ENCODE results near the gene BTBD9.

The BTBD9 gene

GRCh38 chr6:38503960-38504682 is 135.6 kb downstream of the BTBD9 start:
- no peak for DNase-seq

- peak; percentile 73 for DNase-seq
Measured at GRCh38 chr6:38503032-38503773, 136.5 kb downstream of the BTBD9 start.

GRCh38 chr6:38502423-38502822 is 137.3 kb downstream of the BTBD9 start:
- no peak for DNase-seq

DNA sequence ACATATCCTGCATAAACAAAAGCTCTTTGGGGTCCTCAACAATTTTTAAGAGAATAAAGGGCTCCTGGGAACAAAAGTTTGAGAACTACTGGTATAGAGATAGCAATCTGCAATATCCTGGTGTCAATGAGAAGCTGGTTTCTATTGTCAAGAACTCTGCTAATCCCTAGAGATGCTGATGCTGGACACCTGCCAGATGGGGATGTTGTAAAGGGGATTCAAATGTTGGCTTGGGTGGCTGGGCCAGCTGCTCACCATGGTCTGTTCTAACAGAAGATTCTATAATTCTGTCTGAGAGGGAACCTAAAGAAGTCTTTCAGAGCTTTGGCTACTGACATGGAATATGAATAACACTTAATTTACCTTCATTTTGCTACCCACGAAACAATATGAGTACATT is 137.8 kb downstream of the BTBD9 start:
- DNase-seq, result peak; percentile 39

- DNase-seq, result no peak
Measured at GRCh38 chr6:38499529-38500096, 140.1 kb downstream of the BTBD9 start.

DNA sequence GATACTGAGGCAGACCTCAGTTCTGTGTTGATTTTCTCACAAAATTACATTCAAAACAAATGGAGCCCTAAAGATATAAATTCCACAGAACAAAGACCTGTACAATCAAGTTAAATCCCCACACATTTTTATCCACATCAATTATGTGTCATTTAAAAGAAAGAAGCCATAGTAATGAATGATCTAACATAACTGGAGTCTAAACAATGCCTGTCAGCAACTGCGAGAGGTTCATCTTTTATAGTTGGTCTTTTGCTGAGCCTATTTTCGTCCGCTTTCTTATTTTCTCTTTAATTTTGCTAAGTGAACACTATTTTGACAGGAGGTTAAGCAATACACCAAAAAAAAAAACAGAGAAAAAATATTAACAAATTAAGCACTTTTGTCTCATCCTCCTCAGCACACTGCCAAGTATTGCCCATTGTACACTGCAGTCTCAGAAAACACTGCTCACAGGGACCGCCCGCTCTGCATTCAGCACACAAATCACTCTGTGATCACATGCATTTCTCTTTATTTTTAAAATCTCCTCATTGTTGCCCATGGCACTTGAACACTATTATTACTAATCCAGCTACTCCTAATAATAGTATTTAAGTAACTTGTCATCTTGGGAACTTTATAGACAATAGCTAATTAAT is 140.8 kb downstream of the BTBD9 start:
- DNase-seq, result no peak

- DNase-seq, result no peak
Measured at GRCh38 chr6:38498085-38498484, 141.6 kb downstream of the BTBD9 start.

- no peak for DNase-seq
Measured at GRCh38 chr6:38497546-38497945, 142.2 kb downstream of the BTBD9 start.

DNA sequence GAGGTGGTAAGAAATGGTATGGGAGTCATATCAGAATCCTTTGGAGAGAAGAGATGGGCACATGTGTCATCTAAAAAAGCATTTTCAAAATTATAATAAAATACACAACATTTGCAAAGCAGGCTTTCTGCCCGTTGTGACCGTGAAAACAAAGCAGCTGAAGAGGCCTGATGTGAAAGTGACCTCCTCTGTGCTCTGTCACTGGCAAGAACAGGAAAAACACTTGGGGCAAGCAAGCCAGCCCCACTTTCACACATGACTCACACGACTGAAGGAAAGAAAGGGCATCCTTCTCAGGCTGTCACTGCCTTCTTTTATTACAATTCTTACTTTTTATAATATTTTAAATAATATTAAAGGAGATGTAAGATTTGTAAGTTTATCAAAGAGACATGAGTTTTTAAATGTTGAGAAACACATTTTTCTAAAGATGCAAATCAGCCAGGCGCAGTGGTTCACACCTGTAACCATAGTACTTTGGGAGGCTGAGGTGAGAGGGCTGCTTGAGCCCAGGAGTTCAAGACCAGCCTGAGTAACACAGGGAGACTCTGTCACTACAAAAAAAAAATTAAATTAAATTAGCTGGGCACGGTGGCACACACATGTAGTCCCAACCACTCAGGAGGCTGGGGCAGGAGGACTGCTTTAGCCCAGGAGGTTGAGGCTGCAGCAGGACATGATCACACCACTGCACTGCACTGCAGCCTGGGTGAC is 143.7 kb downstream of the BTBD9 start:
- DNase-seq, result no peak

DNA sequence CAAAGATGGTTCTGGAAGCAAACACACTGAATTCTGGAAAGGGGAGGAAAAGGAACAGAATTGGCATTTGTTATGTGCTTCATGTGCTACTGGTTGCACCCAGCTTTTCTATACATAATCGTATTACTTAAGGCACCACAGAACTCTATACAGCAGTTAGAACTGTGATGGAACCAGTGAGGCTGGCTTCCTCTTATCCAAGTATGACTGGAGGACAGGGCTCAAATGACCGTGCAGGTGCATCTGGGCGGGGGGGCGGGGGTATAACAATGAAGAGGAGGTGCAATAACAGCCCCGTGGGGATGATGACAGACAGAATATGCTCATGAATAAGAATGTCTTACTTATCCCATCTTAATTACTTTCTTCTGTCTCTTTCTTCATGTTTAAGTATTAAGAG is 144.2 kb downstream of the BTBD9 start:
- DNase-seq, result peak; percentile 38

- DNase-seq, result peak; percentile 83
Measured at GRCh38 chr6:38493931-38494547, 145.7 kb downstream of the BTBD9 start.

DNA sequence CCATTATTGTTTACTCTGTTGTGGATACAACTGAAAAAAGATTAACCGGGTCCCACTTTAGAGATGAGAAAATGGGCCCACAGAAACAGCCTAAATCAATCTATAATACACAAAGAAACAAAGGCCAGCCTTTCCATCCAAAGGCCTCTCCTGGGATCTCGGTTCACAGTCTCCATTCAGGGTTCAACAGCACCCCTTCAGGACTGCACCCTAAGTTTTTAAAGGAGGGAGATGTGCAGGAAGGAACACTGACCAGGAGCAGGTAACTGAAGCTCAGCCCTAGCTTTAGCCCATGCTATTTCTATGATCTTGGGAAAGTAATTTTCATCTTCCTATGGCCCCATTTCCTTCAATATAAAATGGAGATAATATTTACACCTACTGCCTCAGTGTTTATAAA is 147.7 kb downstream of the BTBD9 start:
- no peak for DNase-seq

DNA sequence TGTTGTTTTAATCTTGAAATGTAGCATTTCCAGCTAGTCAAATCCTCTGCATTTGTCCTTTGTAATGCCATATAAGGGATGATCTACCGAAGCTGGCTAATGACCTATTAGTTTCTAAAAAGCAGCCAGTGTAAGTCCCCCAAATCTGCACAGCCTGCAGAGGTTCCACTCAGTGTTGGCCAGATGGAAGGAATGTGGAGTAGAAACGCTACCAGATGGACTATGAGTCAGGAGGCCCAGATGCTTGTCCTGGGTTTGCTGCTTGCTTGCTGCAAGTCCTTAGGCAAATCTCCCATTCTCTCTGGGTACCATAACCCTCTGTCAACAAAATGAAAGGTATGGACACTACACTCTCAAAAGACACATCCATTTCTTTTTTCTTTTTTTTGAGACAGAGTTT is 149.8 kb downstream of the BTBD9 start:
- no peak for DNase-seq

- no peak for DNase-seq
Measured at GRCh38 chr6:38487423-38487822, 152.3 kb downstream of the BTBD9 start.

- DNase-seq, result no peak
Measured at GRCh38 chr6:38485488-38485887, 154.2 kb downstream of the BTBD9 start.

DNA sequence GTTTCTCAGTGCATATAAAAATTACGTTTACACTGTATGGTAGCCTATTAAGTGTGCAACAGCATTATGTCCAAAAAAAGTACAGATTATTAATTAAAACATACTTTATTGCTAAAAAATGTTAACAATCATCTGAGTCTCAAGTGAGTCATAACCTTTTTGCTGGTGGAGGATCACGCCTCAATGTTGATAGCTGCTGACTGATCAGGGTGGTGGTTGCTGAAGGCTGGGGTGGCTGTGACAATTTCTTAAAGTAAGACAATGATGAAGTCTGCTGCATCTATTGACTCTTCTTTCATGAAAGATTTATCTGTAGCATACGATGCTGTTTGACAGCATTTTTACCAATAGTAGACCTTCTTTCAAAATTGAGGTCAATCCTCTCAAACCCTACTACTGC is 155.1 kb downstream of the BTBD9 start:
- DNase-seq, result no peak

- no peak for DNase-seq
Measured at GRCh38 chr6:38483526-38483925, 156.2 kb downstream of the BTBD9 start.

- DNase-seq, result no peak
Measured at GRCh38 chr6:38482466-38482865, 157.3 kb downstream of the BTBD9 start.

DNA sequence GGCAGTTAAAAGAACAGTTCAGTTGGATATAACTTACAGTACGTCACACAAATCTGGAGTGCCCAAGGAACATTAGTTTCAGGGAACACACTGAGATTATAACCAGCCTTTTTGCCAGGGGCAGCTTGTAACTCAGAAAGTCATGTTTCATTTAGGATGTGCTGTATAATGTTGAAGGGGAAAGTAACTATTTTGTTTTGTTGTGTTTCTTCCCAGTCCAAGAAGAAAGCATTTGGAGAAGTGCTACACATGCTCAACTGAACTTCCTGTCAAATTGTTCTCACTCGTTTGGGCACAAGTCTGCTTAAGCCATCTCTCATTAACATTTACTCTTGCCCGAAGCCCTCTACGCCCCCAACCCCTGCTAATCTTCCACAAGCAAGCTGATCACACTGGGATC is 157.9 kb downstream of the BTBD9 start:
- no peak for DNase-seq

- DNase-seq, result no peak
Measured at GRCh38 chr6:38481211-38481836, 158.4 kb downstream of the BTBD9 start.

GRCh38 chr6:38480036-38480435 is 159.7 kb downstream of the BTBD9 start:
- DNase-seq, result no peak

- DNase-seq, result no peak
Measured at GRCh38 chr6:38479331-38479730, 160.4 kb downstream of the BTBD9 start.

Data from NCI-H510A treated with DMSO at 0.1 percent for 48 hours (cell line).